Measurements from ENCODE around the gene EFCAB14. TPM values are rescaled to one million over a fixed set of nuclear protein-coding genes. Genes with fewer than 3 reads are reported as not detected.
"Not testable (repeated sequence)": the region's sequence is repeated elsewhere in the genome, so short reads cannot be mapped to it uniquely, and the experiment has no call there.

The EFCAB14 gene
- total and polyA plus RNA-seq, 2 experiments from 2014 or later = 23.3 to 49.0 TPM

GRCh38 chr1:46721204-46721603 lies 2.3 kb upstream of the EFCAB14 start (continued):
- no peak for TF ChIP-seq ZNF462 (CRISPR knock-in tag; IDR thresholded peaks at IDR 0.05)
- no peak for TF ChIP-seq ZNF331 (CRISPR knock-in tag; IDR thresholded peaks at IDR 0.05; ENCODE audit: low read depth)
- no peak for TF ChIP-seq REST (IDR thresholded peaks at IDR 0.05; ENCODE audit: unreplicated experiment)
- no peak for TF ChIP-seq ETS1 (IDR thresholded peaks at IDR 0.05)
- no peak for TF ChIP-seq ZNF114 (CRISPR knock-in tag; IDR thresholded peaks at IDR 0.05)

- Histone ChIP-seq H2AFZ (peak overlapping the region; percentile 52; the same call in 1 of the 2 replicates), H3K4me1 (ENCODE audit: insufficient read depth) (peaks cover 19% of the 10 kb centered on the region), H3K79me2 (replicated peaks; ENCODE audit: insufficient read depth) (peaks cover 25% of the 10 kb centered on the region), H4K20me1 (replicated peaks; ENCODE audit: insufficient read depth) (peaks cover 21% of the 10 kb centered on the region)
- ATAC-seq; H3K27me3 ChIP-seq (ENCODE audit: insufficient read depth); H3K27ac Mint-ChIP-seq; DNase-seq (ENCODE audit: low spot score); H3K4me3 Mint-ChIP-seq; H3K9me3 Mint-ChIP-seq; H3K9me2 ChIP-seq (ENCODE audit: insufficient read depth); H3F3A ChIP-seq (replicated peaks; ENCODE audit: low read depth); H3K27me3 Mint-ChIP-seq (ENCODE audit: insufficient read depth, low read depth, poor library complexity); H3K36me3 Mint-ChIP-seq (ENCODE audit: low read depth); H3K4me2 ChIP-seq; H3K36me3 ChIP-seq (ENCODE audit: insufficient read depth); H3K4me3 ChIP-seq; H3K27ac ChIP-seq (ENCODE audit: low read depth): not testable (repeated sequence)
- peaks cover 25% of the 10 kb centered on the region for H3K4me1 Mint-ChIP-seq
Observed at GRCh38 chr1:46720319-46720718, 1.4 kb upstream of the EFCAB14 start.
